22Rv1 (cell line): ENCODE data around the gene SPINDOC.

Experiments used
- H3K27ac ChIP-seq: fragments of 450-650 bp; 2 replicates; pipeline ENCODE4 v1.5.1; 2017
- ZFX ChIP-seq: fragments of 450-650 bp; IDR thresholded peaks from 2 replicates; pipeline ENCODE4 v1.6.1; 2017; ENCODE audit warnings: antibody characterized with exemption, borderline replicate concordance
- TF ChIP-seq, protein P1 (sequence below): fragments of 450-650 bp; IDR thresholded peaks from 2 replicates; pipeline ENCODE4 v1.5.1; 2017; ENCODE audit warnings: mild to moderate bottlenecking

Gene SPINDOC

DNA sequence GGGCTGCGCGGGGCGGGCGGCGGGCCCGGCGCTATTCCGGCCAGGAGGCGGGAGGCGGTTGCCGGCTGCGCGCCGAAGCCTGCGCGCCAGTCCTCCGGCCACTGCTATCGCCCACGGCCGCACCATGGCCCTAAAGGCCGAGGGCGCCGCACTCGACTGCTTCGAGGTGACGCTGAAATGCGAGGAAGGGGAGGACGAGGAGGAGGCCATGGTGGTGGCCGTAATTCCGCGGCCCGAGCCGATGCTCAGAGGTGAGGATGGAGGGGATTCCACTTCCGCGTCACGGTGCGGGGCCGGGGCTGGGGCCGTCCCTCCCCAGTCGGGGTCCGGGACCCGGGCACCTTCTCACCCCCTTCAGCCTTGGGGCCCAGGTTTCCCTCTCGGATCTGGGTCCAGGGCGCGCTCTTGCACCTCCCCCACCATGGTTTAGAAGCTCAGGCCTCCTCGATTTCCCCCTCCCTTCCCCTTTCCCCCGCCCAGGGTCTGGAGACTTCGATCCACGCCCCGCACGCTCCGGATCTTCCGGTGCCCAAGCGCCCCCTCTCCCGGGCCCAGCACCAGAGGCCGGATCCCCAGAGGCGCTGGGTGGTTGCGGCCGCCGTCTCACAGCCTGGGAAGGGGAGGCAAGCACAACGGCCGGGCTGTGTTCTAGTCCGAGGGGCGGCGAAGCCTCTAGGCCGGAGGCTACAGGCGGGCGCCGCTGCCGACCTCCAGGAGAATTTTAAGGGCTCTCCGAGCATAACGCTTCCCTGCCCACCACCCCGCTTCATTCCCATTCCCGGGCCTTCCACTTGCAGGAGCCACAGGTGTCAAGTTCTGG is 517 bp downstream of the SPINDOC start:
- H3K27ac ChIP-seq = peak overlapping the region; percentile 60
- TF ChIP-seq, protein P1, sequence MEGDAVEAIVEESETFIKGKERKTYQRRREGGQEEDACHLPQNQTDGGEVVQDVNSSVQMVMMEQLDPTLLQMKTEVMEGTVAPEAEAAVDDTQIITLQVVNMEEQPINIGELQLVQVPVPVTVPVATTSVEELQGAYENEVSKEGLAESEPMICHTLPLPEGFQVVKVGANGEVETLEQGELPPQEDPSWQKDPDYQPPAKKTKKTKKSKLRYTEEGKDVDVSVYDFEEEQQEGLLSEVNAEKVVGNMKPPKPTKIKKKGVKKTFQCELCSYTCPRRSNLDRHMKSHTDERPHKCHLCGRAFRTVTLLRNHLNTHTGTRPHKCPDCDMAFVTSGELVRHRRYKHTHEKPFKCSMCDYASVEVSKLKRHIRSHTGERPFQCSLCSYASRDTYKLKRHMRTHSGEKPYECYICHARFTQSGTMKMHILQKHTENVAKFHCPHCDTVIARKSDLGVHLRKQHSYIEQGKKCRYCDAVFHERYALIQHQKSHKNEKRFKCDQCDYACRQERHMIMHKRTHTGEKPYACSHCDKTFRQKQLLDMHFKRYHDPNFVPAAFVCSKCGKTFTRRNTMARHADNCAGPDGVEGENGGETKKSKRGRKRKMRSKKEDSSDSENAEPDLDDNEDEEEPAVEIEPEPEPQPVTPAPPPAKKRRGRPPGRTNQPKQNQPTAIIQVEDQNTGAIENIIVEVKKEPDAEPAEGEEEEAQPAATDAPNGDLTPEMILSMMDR = no peak
- no peak for TF ChIP-seq ZFX

DNA sequence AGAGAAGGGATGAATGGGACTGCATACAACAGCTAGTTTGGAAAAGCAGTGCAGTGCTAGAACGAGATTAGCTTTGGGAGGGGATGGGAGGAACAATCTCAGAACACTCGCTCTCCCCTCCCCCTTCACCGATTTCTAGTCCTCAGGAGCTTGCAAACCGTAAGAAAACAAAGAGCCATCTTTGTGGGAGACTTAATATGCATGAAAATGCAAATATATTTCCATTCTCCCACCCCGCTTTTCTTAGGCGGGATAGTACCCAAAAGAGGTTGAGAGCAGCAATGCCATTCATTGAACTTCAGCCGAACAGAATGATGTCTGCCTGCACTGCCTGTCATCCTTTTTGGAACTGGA is 1.1 kb downstream of the SPINDOC start:
- TF ChIP-seq, protein P1 = no peak
- TF ChIP-seq ZFX = no peak
- H3K27ac ChIP-seq = peak overlapping the region; percentile 60

DNA sequence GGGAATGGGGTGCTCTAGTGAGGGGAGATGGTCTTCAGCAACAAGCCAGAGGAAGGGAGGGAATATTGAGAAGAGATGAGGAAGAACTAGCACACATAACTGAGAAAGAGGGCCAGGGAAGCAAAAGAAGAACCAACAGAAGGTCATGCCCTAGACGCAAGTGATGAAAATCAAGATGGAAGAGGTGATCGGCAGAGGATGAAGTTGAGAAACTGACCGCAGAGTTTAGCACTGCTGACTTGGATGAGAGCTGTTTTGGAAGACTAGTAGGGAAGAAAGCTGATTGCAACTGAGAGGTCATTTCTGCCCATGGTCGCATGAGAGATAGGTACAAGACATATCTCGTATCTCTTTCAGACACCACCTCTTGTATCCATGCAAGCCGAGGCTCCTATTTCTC is 2.9 kb downstream of the SPINDOC start:
- H3K27ac ChIP-seq = no peak overlapping the region
- TF ChIP-seq, protein P1 = no peak
- no peak for TF ChIP-seq ZFX

DNA sequence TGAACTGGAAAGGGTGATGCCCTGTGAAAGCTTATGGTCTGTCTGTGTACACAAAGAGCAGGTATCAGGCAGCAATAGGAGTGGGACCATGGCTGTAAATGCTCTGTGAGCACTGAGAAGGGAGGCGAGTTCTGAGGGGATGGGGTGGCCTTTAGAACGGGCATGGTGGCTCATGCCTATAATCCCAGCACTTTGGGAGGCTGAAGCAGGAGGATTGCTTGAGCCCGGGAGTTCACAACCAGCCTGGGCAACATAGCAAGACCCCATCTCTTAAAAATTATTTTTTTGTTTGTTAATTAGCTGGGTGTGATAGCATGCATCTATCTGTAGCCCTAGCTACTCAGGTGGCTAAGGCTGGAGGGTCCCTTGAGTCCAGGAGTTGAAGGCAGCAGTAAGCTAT is 3.5 kb downstream of the SPINDOC start:
- TF ChIP-seq, protein P1 = no peak
- no peak for TF ChIP-seq ZFX
- H3K27ac ChIP-seq = no peak overlapping the region

DNA sequence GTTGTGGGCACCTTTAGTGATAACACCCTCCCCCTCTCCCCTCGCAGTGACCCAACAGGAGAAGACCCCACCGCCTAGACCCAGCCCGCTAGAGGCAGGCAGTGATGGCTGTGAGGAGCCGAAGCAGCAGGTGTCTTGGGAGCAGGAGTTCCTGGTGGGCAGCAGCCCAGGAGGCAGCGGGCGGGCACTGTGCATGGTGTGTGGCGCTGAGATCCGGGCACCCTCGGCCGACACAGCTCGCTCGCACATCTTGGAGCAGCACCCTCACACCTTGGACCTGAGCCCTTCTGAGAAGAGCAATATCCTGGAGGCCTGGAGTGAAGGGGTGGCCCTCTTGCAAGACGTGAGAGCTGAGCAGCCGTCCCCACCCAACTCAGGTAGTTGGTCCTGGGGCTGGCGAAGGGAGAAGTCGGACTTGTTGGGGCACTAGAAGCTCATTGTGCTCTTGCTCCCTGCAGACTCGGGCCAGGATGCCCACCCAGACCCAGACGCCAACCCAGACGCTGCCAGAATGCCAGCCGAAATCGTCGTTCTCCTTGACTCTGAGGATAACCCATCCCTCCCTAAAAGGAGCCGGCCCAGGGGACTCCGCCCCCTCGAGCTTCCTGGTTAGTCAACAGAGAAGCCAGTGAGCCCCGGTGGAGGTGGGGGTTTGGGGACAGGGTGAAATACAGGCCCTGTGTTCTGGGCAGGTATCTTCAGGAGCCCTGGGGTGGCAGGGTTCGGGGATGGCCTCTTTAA is 4.7 kb downstream of the SPINDOC start:
- no peak overlapping the region for H3K27ac ChIP-seq
- TF ChIP-seq, protein P1 = no peak
- TF ChIP-seq ZFX = no peak

DNA sequence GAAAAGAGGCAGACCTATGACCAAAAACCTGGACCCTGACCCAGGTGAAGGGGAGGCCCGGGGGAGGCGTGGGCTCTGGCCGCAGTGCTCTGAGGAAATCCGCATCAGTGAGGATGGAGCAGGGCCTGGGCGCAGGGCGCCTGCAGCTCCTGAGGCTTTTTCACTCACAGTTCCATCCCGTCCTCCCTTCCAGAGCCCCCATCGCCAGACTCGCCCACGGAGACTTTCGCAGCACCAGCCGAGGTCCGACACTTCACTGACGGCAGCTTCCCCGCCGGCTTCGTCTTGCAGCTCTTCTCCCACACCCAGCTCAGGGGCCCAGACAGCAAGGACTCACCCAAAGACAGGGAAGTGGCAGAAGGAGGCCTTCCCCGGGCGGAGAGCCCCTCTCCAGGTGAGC is 5.4 kb downstream of the SPINDOC start:
- no peak overlapping the region for H3K27ac ChIP-seq
- TF ChIP-seq, protein P1 = no peak
- no peak for TF ChIP-seq ZFX

DNA sequence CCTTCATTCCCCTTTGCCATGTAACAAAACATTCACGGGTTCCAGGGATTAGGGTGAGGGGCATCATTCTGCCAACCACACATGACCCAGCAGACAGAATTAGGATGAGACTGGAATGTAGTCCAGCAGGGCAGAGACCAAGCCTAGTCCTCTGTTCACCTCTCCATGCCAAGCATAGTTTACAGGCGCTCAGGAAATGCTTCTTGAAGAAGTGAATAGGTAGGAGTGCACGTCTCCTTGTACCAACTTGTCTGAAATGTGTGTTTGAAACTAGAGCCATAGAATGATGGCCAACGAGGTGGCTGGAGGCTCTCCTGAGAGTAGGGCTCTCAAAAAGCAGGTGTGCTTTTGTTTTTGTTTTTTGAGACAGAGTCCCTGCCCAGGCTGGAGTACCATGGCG is 8.2 kb downstream of the SPINDOC start:
- no peak overlapping the region for H3K27ac ChIP-seq
- TF ChIP-seq, protein P1 = no peak
- no peak for TF ChIP-seq ZFX
